H7 (cell line): ENCODE data around the gene GABRD. TPM values are rescaled to one million over a fixed set of nuclear protein-coding genes. Genes with fewer than 3 reads are reported as not detected.

Experiments used
- DNase-seq: peaks from one replicate; pipeline ENCODE4 v3.0.0; 2012
- H3K27me3 ChIP-seq: 2 replicates; pipeline ENCODE4 v1.6.0; 2011; ENCODE audit warnings: mild to moderate bottlenecking, low read length; ENCODE audit not compliant: control insufficient read depth, insufficient read depth
- H3K36me3 ChIP-seq: replicated peaks from 2 replicates; pipeline ENCODE4 v1.5.1; 2011; ENCODE audit warnings: low read length; ENCODE audit not compliant: control insufficient read depth, insufficient read depth
- H3K4me3 ChIP-seq: 2 replicates; pipeline ENCODE4 v1.5.1; 2011; ENCODE audit warnings: low read depth, mild to moderate bottlenecking, control low read depth, low read length, moderate library complexity; ENCODE audit not compliant: insufficient read depth
- total RNA-seq: library from RNA; depleted of rRNA; stranded (reverse); fragments of >200 nt; shearing (Covaris generic); gene quantifications from 2 replicates; pipeline ENCODE4 v1.2.3, GENCODE V29; 2014

Gene GABRD
- total RNA-seq, 1 experiment from 2014 or later, result 5.1 TPM

DNA sequence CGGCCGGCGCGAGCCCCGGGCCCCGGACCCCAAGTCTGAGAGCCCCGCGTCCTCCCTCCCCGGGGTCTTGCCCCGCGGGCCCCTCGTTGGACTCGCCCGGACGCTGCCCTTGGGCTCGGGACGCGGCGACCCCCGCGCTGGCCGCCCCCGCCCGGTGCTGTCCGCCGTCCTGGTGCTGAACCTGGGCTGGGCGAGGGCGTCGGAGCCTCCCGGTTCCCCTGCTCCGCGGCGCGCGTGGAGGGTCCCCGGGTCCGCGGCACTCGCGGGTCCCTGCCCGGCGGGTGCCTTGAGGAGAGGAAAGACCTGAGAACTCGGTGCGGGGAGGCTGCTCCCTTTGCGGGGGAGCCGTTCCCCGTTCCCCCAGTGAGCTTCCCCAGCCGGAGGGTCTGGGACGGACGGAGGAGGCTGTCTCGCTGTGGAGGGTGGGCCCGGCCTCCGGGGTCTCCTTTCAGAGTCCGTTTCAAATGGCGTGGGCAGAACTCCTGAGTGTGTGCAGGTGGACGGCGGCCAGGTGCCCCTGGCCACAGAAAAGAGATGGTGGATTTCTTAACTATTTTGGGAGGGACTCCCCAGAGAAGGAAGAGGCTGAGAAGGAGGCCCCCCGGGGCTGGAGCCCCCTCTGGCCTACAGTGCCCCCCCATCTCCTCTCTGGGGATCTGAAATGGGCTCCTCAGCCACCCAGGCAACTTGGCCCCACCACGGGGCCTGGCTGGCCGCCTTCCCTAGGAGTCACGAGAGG, 595 bp downstream of the GABRD start:
- H3K4me3 ChIP-seq, result peak overlapping the region; percentile 41
- DNase-seq, result peak; percentile 95
- no peaks in the 10 kb centered on the region for H3K36me3 ChIP-seq
- H3K27me3 ChIP-seq, result peaks cover 22% of the 10 kb centered on the region

GRCh38 chr1:2020310-2020655, 1.1 kb downstream of the GABRD start:
- Histone ChIP-seq H3K36me3 (no peaks in the 10 kb centered on the region), H3K4me3 (no peak overlapping the region), H3K27me3 (peaks cover 22% of the 10 kb centered on the region)
- peak; percentile 68 for DNase-seq

DNA sequence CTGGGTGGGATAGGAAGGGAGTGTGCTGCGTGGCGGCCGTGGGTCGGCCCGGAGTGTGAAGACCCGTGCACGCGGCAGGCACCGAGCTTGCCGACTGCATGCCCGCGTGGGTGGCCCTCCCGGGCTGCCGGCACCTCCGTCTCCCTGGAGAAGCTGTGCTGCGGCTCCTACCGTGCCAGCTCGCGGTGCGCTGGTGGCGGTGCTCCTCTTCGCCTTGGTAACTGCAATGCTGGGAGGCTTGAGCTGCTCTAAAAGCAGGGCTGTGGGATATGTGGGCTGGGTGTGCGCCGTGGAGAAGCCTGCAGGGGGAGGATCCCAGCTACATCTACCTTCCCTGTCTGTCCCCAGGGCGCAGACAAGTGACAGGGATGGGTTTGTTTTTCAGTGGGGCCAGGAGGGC, 2.4 kb downstream of the GABRD start:
- Histone ChIP-seq H3K27me3 (peaks cover 20% of the 10 kb centered on the region), H3K4me3 (no peak overlapping the region), H3K36me3 (no peaks in the 10 kb centered on the region)
- peak; percentile 69 for DNase-seq

GRCh38 chr1:2022063-2022770, 3.1 kb downstream of the GABRD start:
- Histone ChIP-seq H3K27me3 (peaks cover 20% of the 10 kb centered on the region), H3K36me3 (no peaks in the 10 kb centered on the region), H3K4me3 (no peak overlapping the region)
- DNase-seq, result peak; percentile 66

GRCh38 chr1:2023187-2023586, 4.0 kb downstream of the GABRD start:
- H3K4me3 ChIP-seq, result no peak overlapping the region
- peaks cover 20% of the 10 kb centered on the region for H3K27me3 ChIP-seq
- H3K36me3 ChIP-seq, result no peaks in the 10 kb centered on the region
- DNase-seq, result peak; percentile 67

GRCh38 chr1:2024451-2024850, 5.3 kb downstream of the GABRD start:
- H3K36me3 ChIP-seq, result no peaks in the 10 kb centered on the region
- H3K4me3 ChIP-seq, result no peak overlapping the region
- DNase-seq, result no peak
- H3K27me3 ChIP-seq, result peaks cover 16% of the 10 kb centered on the region

GRCh38 chr1:2024887-2025286, 5.7 kb downstream of the GABRD start:
- Histone ChIP-seq H3K27me3 (peaks cover 12% of the 10 kb centered on the region), H3K4me3 (no peak overlapping the region), H3K36me3 (no peaks in the 10 kb centered on the region)
- DNase-seq, result no peak

DNA sequence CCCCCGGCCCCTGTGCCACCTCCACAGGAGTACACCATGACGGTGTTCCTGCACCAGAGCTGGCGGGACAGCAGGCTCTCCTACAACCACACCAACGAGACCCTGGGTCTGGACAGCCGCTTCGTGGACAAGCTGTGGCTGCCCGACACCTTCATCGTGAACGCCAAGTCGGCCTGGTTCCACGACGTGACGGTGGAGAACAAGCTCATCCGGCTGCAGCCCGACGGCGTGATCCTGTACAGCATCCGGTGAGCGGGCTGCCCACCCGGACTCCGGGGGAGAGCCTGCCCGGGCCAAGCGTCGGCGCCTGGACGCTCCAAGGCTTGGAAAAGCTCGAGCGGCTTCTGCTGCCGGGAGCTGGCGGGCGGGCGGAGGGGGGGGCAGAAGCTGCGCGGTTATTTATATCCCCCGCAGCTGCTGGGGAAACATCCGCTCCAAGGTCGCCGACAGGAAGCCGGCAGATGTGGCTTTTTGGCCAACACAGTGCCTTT, 6.4 kb downstream of the GABRD start:
- no peak for DNase-seq
- peaks cover 6% of the 10 kb centered on the region; the same call in 1 of the 2 replicates for H3K27me3 ChIP-seq
- H3K4me3 ChIP-seq, result no peak overlapping the region

DNA sequence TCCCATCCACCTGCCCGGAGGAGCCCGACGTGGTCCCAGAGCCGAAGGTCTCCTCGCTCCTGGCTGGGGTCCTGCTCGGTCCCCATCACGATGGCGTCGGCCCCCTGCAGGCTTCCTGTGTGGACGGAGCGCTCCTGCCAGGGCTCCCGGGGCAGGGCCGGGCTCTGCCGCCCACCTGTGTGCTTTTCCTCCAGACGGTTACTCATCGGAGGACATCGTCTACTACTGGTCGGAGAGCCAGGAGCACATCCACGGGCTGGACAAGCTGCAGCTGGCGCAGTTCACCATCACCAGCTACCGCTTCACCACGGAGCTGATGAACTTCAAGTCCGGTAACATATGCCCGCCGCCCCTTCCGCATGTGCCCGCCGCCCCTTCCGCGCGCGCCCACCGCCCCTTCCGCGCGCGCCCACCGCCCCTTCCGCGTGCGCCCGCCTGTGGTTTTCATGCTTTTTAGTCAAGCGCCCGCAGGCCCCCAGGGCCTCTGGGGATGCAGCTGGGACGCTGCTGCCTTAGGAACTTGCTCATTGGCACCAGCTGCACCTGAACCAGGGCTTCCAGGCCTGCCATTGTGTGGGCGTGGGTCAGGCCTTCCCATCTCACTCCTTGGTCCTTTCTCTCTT, 8.9 kb downstream of the GABRD start:
- Histone ChIP-seq H3K27me3 (no peaks in the 10 kb centered on the region), H3K36me3 (no peaks in the 10 kb centered on the region), H3K4me3 (no peak overlapping the region)
- no peak for DNase-seq

More for the DNA sequence above, 6.4 kb downstream of the GABRD start:
- H3K36me3 ChIP-seq, result no peaks in the 10 kb centered on the region

DNA sequence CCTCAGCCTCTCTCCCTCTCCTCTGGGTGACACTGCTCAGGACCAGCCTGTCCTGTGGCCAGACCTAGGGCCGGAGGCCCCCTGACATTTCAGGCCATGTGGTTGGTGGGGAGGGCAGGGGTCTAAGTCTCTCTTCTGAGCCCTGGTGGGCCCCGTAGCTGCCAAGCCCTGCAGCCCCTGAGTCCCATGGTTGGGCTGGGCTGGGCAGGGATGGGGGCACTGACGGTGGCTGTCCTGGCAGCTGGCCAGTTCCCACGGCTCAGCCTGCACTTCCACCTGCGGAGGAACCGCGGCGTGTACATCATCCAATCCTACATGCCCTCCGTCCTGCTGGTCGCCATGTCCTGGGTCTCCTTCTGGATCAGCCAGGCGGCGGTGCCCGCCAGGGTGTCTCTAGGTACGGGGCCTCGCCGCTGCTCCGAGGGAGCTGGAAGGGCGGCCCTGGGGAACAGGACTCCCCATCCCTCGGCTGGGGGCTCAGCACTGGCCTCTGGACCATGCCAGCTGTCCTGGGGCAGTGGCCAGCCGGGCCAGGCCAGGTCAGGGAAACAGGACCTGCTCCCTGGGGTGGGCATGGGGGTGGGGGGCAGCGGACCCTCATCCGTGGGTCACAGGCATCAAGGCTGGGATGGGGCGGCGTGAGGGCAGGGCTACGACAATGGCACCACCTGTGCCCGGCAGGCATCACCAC, 9.9 kb downstream of the GABRD start:
- DNase-seq, result no peak
- no peaks in the 10 kb centered on the region for H3K36me3 ChIP-seq
- no peaks in the 10 kb centered on the region for H3K27me3 ChIP-seq
- no peak overlapping the region for H3K4me3 ChIP-seq

DNA sequence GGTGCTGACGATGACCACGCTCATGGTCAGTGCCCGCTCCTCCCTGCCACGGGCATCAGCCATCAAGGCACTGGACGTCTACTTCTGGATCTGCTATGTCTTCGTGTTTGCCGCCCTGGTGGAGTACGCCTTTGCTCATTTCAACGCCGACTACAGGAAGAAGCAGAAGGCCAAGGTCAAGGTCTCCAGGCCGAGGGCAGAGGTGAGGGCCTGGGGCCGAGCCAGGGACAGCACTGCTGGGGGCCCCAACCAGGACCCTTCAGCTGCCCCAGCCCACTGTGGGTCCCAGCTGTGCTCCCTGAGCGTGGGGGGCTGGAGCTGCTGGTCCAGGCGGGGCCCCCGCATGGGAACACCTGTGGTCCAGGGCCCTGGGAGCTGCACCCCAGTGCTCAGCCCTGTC, 10.4 kb downstream of the GABRD start:
- no peak for DNase-seq
- H3K27me3 ChIP-seq, result no peaks in the 10 kb centered on the region

DNA sequence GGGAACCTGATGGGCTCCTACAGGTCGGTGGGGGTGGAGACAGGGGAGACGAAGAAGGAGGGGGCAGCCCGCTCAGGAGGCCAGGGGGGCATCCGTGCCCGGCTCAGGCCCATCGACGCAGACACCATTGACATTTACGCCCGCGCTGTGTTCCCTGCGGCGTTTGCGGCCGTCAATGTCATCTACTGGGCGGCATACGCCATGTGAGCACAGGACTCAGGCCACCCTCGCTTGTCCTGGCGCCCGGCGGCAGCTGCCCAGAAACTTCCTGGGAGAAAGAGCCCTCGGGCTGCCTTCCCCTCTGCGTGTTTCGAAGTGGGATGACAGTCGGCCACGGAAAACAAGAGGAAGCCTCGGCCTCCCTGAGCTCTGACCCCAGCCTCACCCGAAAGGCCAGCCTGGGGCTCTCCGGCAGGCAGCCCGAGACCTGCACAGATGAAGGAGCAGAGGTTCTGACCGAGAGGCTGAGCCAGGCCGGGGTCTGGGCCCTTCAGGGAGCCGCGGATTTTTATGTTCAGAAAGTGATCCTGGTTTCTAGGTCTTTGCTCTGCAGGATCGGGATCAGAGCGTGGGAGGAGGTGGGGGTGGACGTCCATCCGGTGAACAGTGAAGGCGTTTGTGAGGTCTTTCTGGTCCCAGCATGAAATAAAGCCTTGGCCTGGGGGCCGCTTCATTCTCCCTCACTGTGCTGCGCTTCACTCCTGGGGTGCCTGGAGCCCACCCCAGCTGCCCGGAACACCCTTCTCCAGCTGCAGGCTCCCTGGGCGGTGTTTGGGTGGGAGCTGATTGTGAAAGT, 11.1 kb downstream of the GABRD start:
- no peaks in the 10 kb centered on the region for H3K27me3 ChIP-seq
- no peak overlapping the region for H3K4me3 ChIP-seq
- H3K36me3 ChIP-seq, result no peaks in the 10 kb centered on the region
- DNase-seq, result no peak

More for the DNA sequence above, 10.4 kb downstream of the GABRD start:
- Histone ChIP-seq H3K4me3 (no peak overlapping the region), H3K36me3 (no peaks in the 10 kb centered on the region)

GRCh38 chr1:2031546-2032540, 12.7 kb downstream of the GABRD start:
- no peak overlapping the region for H3K4me3 ChIP-seq
- peak; percentile 84 for DNase-seq
- no peaks in the 10 kb centered on the region for H3K36me3 ChIP-seq
- no peaks in the 10 kb centered on the region for H3K27me3 ChIP-seq
